Right lobe of liver (tissue), 6 donors: Measurements from ENCODE around the gene ZNF667. TPM values are rescaled to one million over a fixed set of nuclear protein-coding genes. Genes with fewer than 3 reads are reported as not detected.

Experiments used
- ATAC-seq, 4 donors: fragments of 200-7000 bp; cut with Tn5 transposase; one replicate each; pipeline ENCODE4 v1.9.1; 2020; ENCODE audit warnings: mild to moderate bottlenecking in 4 of 4, moderate library complexity in 4 of 4
- DNase-seq, 3 donors: peaks; one replicate each; pipeline ENCODE4 v3.0.0-alpha.2; 2020
- H3K27ac ChIP-seq, 3 donors: fragments of 200-600 bp; one replicate each; pipeline ENCODE4 v1.8.0; 2022
- H3K27me3 ChIP-seq, 2 donors: fragments of 200-600 bp; one replicate each; pipeline ENCODE4 v1.8.0; 2022
- H3K36me3 ChIP-seq, 4 donors: fragments of 200-600 bp; sonication (generic) in 1 of 4; one replicate each; pipeline versions ENCODE4 v1.5.1 to v1.8.0; 2017 to 2022; ENCODE audit warnings: control low read depth in 1 of 4
- H3K4me1 ChIP-seq, 4 donors: fragments of 200-600 bp; sonication (generic) in 1 of 4; one replicate each; pipeline versions ENCODE4 v1.5.1 to v1.8.0; 2017 to 2022; ENCODE audit warnings: control low read depth in 1 of 4
- H3K4me3 ChIP-seq, 3 donors: fragments of 200-600 bp; one replicate each; pipeline ENCODE4 v1.8.0; 2022
- H3K9me3 ChIP-seq, 4 donors: fragments of 200-600 bp; sonication (generic) in 1 of 4; one replicate each; pipeline versions ENCODE4 v1.5.1 to v1.8.0; 2017 to 2022; ENCODE audit warnings: control low read depth in 1 of 4
- CTCF ChIP-seq, 4 donors: fragments of 200-600 bp in 3 of 4; fragments of 450-650 bp in 1 of 4; IDR thresholded peaks; one replicate each; pipeline versions ENCODE4 v1.5.1 to v1.8.0; 2016 to 2022; ENCODE audit warnings: antibody characterized with exemption in 4 of 4, mild to moderate bottlenecking in 2 of 4
- POLR2A ChIP-seq: fragments of 450-650 bp; IDR thresholded peaks from one replicate; pipeline ENCODE4 v1.6.1; 2017; ENCODE audit warnings: antibody characterized with exemption, mild to moderate bottlenecking
- WGBS: methylation state at CpG from one replicate; pipeline ENCODE4 v1.1.6; 2018; ENCODE audit warnings: low coverage, low lambda C conversion rate; ENCODE audit not compliant: insufficient coverage; ENCODE audit errors: missing lambda C conversion rate; 5-methylcytosine and 5-hydroxymethylcytosine counted together
- intact Hi-C, 2 donors: fragments of 100-400 bp; cut with DNase I; formaldehyde crosslinking; loops; one replicate each; pipeline versions ENCODE4 v1.11.2 to v1.14.1; 2022
- total RNA-seq, 6 experiments: library from RNA; depleted of rRNA in 2 of 6; stranded (reverse); fragments of >200 nt in 2 of 6; fragmentation: NEBNext Ultra II Directional in 3 of 6; extraction: Animal tissue kit (Norgen Biotek cat#: 25700) in 3 of 6; gene quantifications; one replicate each; pipeline versions ENCODE4 v1.1.0 to v1.2.4, GENCODE V29; 2016 to 2023
- donor health status: DM: no; HTN: yes; CAD: no.
- donor health status: DM: no; HTN: no; CAD: no.
- donor health status: DM: no; HTN: no; CAD: no.
- donor health status: DM: no; HTN: yes; CAD: no.
- donor health status: DM: no; HTN: yes; CAD: no.

ZNF667 gene
- total RNA-seq, 6 experiments from 2014 or later = 0.56 to 2.0 (median 0.69) TPM

DNA sequence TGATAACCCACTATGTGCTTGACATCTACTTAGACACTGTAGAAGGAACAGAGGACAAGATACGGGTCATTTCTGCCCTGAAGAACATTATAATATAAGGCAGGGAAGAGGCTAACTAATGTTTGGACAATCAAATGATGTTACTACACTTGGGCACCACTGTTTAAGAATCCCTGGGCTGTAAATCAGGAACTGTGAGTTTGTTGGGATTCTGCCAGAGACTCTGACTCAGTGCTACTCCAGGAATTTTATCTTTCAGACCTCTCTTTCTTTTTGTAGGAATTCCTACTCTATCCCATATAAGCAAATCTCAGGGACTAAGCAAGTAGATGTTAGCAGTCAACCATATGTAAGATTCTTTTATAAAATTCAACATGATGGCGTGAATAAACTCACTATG is 27.4 kb upstream of the ZNF667 start:
- no peak for TF ChIP-seq CTCF (IDR thresholded peaks at IDR 0.05)
- TF ChIP-seq POLR2A = no peak
- Histone ChIP-seq H3K36me3 (no peaks in the 10 kb centered on the region), H3K27me3 (no peaks in the 10 kb centered on the region), H3K4me1 (peaks cover 0 to 4% (median 0%) of the 10 kb centered on the region in 4 donors), H3K9me3 (peaks cover 0 to 15% (median 1%) of the 10 kb centered on the region in 4 donors), H3K4me3 (no peak overlapping the region), H3K27ac (no peak overlapping the region)
- ATAC-seq (no peak), DNase-seq (no peak)
- 78% methylated on average over 2 of the region's 2 CpGs for WGBS
- intact Hi-C loops = no loop called here

DNA sequence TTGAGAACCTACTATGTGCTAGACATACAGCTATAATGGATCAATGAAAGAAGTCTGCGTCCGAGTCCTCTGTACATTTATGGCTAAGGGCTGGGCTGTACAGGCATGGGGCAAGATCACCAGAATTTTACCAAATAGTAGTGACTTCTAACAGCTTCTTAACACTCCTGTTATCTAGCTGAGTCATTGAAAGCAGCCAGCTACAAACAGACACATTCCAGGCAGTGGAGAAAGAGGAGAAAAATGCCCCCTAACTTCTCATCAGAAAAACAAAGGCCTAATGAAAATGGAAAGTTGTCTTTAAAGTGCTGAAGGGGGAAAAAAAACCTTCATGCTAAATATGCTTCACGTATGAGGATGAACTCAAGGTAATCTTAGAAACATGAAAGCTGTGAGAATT is 14.3 kb upstream of the ZNF667 start:
- intact Hi-C loops = no loop called here
- Histone ChIP-seq H3K27me3 (no peaks in the 10 kb centered on the region), H3K4me1 (no peaks in the 10 kb centered on the region), H3K36me3 (no peaks in the 10 kb centered on the region), H3K27ac (no peak overlapping the region), H3K9me3 (peaks cover 0 to 21% (median 2%) of the 10 kb centered on the region in 4 donors), H3K4me3 (no peak overlapping the region)
- 85% methylated on average over 3 of the region's 3 CpGs for WGBS
- TF ChIP-seq CTCF (IDR thresholded peaks at IDR 0.05) (no peak), POLR2A (no peak)
- no peak for ATAC-seq
- no peak for DNase-seq

GRCh38 chr19:56477429-56478338 is 539 bp upstream of the ZNF667 start:
- peak overlapping the region; percentile 9 to 16 (median 13) for H3K27ac ChIP-seq
- H3K9me3 ChIP-seq = peaks cover 0 to 18% (median under 1%) of the 10 kb centered on the region in 4 donors
- 1% methylated on average over 27 of the region's 80 CpGs for WGBS
- no peaks in the 10 kb centered on the region for H3K27me3 ChIP-seq
- TF ChIP-seq CTCF (IDR thresholded peaks at IDR 0.05) (no peak), POLR2A (no peak)
- ATAC-seq (peak; percentile 89 to 97 (median 95)), DNase-seq (peak; percentile 81 to 93 (median 87))
- intact Hi-C loops = no loop called here
- no peaks in the 10 kb centered on the region for H3K4me1 ChIP-seq
- H3K4me3 ChIP-seq = peak overlapping the region; percentile 32 to 69 (median 47)
- peaks cover 0 to under 1% (median 0%) of the 10 kb centered on the region in 4 donors for H3K36me3 ChIP-seq

GRCh38 chr19:56476093-56476492 is 1.1 kb downstream of the ZNF667 start:
- 88% methylated on average over 4 of the region's 10 CpGs for WGBS

More at GRCh38 chr19:56476093-56476492, 1.1 kb downstream of the ZNF667 start:
- no peak for TF ChIP-seq POLR2A
- no peak for TF ChIP-seq CTCF (IDR thresholded peaks at IDR 0.05)
- intact Hi-C loops = no loop called here
- H3K4me3 ChIP-seq = no peak overlapping the region
- H3K9me3 ChIP-seq = peaks cover 0 to 10% (median 1%) of the 10 kb centered on the region in 4 donors
- ATAC-seq = no peak
- H3K36me3 ChIP-seq = peaks cover 0 to 11% (median 0%) of the 10 kb centered on the region in 4 donors
- no peak overlapping the region for H3K27ac ChIP-seq
- no peak for DNase-seq
- no peaks in the 10 kb centered on the region for H3K4me1 ChIP-seq
- H3K27me3 ChIP-seq = no peaks in the 10 kb centered on the region
